ENCODE results near the gene IFT22. TPM values are rescaled to one million over a fixed set of nuclear protein-coding genes. Genes with fewer than 3 reads are reported as not detected.

The IFT22 gene
- total and polyA plus RNA-seq, 2 of the 8 experiments (the other 6 are each of a cell fraction or from before 2014, with no cell fraction given): 17.7 to 18.9 TPM

GRCh38 chr7:101294039-101294831, 27.4 kb downstream of the IFT22 start (continued):
- TF ChIP-seq CHD7 (IDR thresholded peaks at IDR 0.05; ENCODE audit: insufficient replicate concordance, low read length) (peak; percentile 96), ASH2L (IDR thresholded peaks at IDR 0.05; ENCODE audit: low read length) (peak; percentile 29), KDM4A (IDR thresholded peaks at IDR 0.05; ENCODE audit: low read depth, low read length, severe bottlenecking) (no peak), MAFK (IDR thresholded peaks at IDR 0.05; ENCODE audit: low read depth, low read length) (peak; percentile 99), TEAD4 (IDR thresholded peaks at IDR 0.05; ENCODE audit: low read depth, low read length) (peak; percentile 91), ATF2 (IDR thresholded peaks at IDR 0.05; ENCODE audit: low read length) (peak; percentile 97), CEBPB (IDR thresholded peaks at IDR 0.05; ENCODE audit: low read depth, low read length) (no peak), BACH1 (IDR thresholded peaks at IDR 0.05; ENCODE audit: low read length) (peak; percentile 99), SRF (IDR thresholded peaks at IDR 0.05; ENCODE audit: low read depth, low read length) (no peak)

Measured in H1 (cell line).